Mucosa of descending colon (tissue), 3 donors: Measurements from ENCODE around the gene ZNF653. TPM values are rescaled to one million over a fixed set of nuclear protein-coding genes. Genes with fewer than 3 reads are reported as not detected.
A peak's percentile ranks its signal among the peaks of the same experiment; 100 is the strongest.
"Not testable (repeated sequence)": the region's sequence is repeated elsewhere in the genome, so short reads cannot be mapped to it uniquely, and the experiment has no call there.

Source experiments
- ATAC-seq: fragments of 200-7000 bp; cut with Tn5 transposase; one replicate; pipeline ENCODE4 v1.9.1; 2020; ENCODE audit warnings: mild to moderate bottlenecking, moderate library complexity
- DNase-seq, 3 donors: peaks; one replicate each; pipeline ENCODE4 v3.0.0-alpha.2; 2020
- H3K36me3 ChIP-seq: fragments of 200-600 bp; one replicate; pipeline ENCODE4 v1.8.0; 2021; ENCODE audit warnings: low read depth, mild to moderate bottlenecking
- H3K4me1 ChIP-seq: fragments of 200-600 bp; one replicate; pipeline ENCODE4 v1.8.0; 2021; ENCODE audit warnings: low read depth, mild to moderate bottlenecking
- H3K4me3 ChIP-seq: fragments of 200-600 bp; one replicate; pipeline ENCODE4 v1.8.0; 2021; ENCODE audit warnings: mild to moderate bottlenecking
- H3K9me3 ChIP-seq: fragments of 200-600 bp; one replicate; pipeline ENCODE4 v1.8.0; 2021; ENCODE audit warnings: mild to moderate bottlenecking
- CTCF ChIP-seq: fragments of 200-600 bp; IDR thresholded peaks from one replicate; pipeline ENCODE4 v1.8.0; 2022; ENCODE audit warnings: antibody characterized with exemption, mild to moderate bottlenecking
- intact Hi-C, 2 donors: fragments of 100-400 bp; cut with DNase I in 1 of 2; cut with micrococcal nuclease in 1 of 2; formaldehyde crosslinking; loops; one replicate each; pipeline versions ENCODE4 v1.11.0 to v1.11.1; 2022; cut with DNase I, micrococcal nuclease
- total RNA-seq, 3 donors: library from RNA; stranded (reverse); fragmentation: NEBNext Ultra II Directional in 2 of 3; extraction: Animal tissue kit (Norgen Biotek cat#: 25700) in 2 of 3; gene quantifications; one replicate each; pipeline versions ENCODE4 v1.2.1 to v1.2.4, GENCODE V29; 2021 to 2023
- donor health status: DM: no; HTN: no; CAD: no; lungs with moderate emphysema.
- donor health status: DM: no; HTN: no; CAD: no.
- donor health status: DM: no; HTN: yes; CAD: no.

The ZNF653 gene
- total RNA-seq, 3 donors from 2014 or later: 10.4 to 13.5 (median 10.9) TPM

GRCh38 chr19:11444059-11444458 is 61.6 kb downstream of the ZNF653 start:
- no peaks in the 10 kb centered on the region for H3K9me3 ChIP-seq
- no peak for DNase-seq
- no peak for ATAC-seq
- intact Hi-C loops: loop anchor here in 1 of 2 donors (10.0 kb wide), 1 partner anchor 149 kb away; the partner anchor contains the start of gene TSPAN16
- TF ChIP-seq CTCF: no peak
- H3K4me1 ChIP-seq: no peaks in the 10 kb centered on the region
- H3K4me3 ChIP-seq: no peak overlapping the region
- peaks cover 7% of the 10 kb centered on the region for H3K36me3 ChIP-seq

- peaks cover 9% of the 10 kb centered on the region for H3K4me1 ChIP-seq
- DNase-seq: no peak
- TF ChIP-seq CTCF: no peak
- H3K9me3 ChIP-seq: no peaks in the 10 kb centered on the region
- peaks cover 14% of the 10 kb centered on the region for H3K36me3 ChIP-seq
- intact Hi-C loops: no loop called here
- no peak for ATAC-seq
- no peak overlapping the region for H3K4me3 ChIP-seq
Observed at GRCh38 chr19:11437955-11438354, 67.7 kb downstream of the ZNF653 start.

- ATAC-seq (peak; percentile 5), DNase-seq (peak; percentile 50 to 75 (median 63))
- Histone ChIP-seq H3K9me3 (no peaks in the 10 kb centered on the region), H3K4me3 (peak overlapping the region; percentile 28), H3K4me1 (peaks cover 9% of the 10 kb centered on the region), H3K36me3 (peaks cover 7% of the 10 kb centered on the region)
- TF ChIP-seq CTCF: no peak
- intact Hi-C loops: no loop called here
Observed at GRCh38 chr19:11435833-11436313, 69.8 kb downstream of the ZNF653 start.

GRCh38 chr19:11435057-11435832 is 70.4 kb downstream of the ZNF653 start, which contains the start of the genes ODAD3 and PRKCSH:
Gene ODAD3, minus strand, starts transcription at chr19:11435121. Its CDS starts 105 bp downstream, at chr19:11435016.
Gene PRKCSH, plus strand, starts transcription at chr19:11435635. Its CDS starts 483 bp downstream, at chr19:11436118.
- H3K9me3 ChIP-seq: no peaks in the 10 kb centered on the region
- DNase-seq: peak; percentile 98 to 99 (median 99)
- TF ChIP-seq CTCF: peak; percentile 79
- peaks cover 9% of the 10 kb centered on the region for H3K4me1 ChIP-seq
- ATAC-seq: peak; percentile 97
- H3K36me3 ChIP-seq: peaks cover 7% of the 10 kb centered on the region
- intact Hi-C loops: no loop called here
- H3K4me3 ChIP-seq: peak within 1 kb of the TSS; percentile 28

- peak; percentile 1 for ATAC-seq
- TF ChIP-seq CTCF: no peak
- Histone ChIP-seq H3K4me3 (peak overlapping the region; percentile 28), H3K36me3 (peaks cover 7% of the 10 kb centered on the region), H3K4me1 (peaks cover 9% of the 10 kb centered on the region), H3K9me3 (no peaks in the 10 kb centered on the region)
- intact Hi-C loops: no loop called here
- DNase-seq: no peak
Observed at GRCh38 chr19:11434703-11435056, 71.0 kb downstream of the ZNF653 start.

GRCh38 chr19:11433526-11433925 is 72.1 kb downstream of the ZNF653 start:
- H3K9me3 ChIP-seq, DNase-seq, H3K4me1 ChIP-seq, H3K4me3 ChIP-seq, intact Hi-C loops, H3K36me3 ChIP-seq, ATAC-seq: not testable (repeated sequence)
